Astrocyte (in vitro differentiated cells and primary cell): Measurements from ENCODE around the gene KRTCAP2.
"Not testable (repeated sequence)": the region's sequence is repeated elsewhere in the genome, so short reads cannot be mapped to it uniquely, and the experiment has no call there.

Source experiments
- EZH2 ChIP-seq: IDR thresholded peaks from 2 replicates; pipeline ENCODE4 v1.6.1; 2012; ENCODE audit warnings: mild to moderate bottlenecking, low read length, inconsistent platforms; ENCODE audit not compliant: insufficient read depth
- TF ChIP-seq, protein P1 (sequence below): IDR thresholded peaks from 2 replicates; pipeline ENCODE4 v1.5.1; 2011; ENCODE audit warnings: low read depth, mild to moderate bottlenecking, inconsistent platforms, low read length, moderate library complexity; ENCODE audit not compliant: insufficient read depth

DNA sequence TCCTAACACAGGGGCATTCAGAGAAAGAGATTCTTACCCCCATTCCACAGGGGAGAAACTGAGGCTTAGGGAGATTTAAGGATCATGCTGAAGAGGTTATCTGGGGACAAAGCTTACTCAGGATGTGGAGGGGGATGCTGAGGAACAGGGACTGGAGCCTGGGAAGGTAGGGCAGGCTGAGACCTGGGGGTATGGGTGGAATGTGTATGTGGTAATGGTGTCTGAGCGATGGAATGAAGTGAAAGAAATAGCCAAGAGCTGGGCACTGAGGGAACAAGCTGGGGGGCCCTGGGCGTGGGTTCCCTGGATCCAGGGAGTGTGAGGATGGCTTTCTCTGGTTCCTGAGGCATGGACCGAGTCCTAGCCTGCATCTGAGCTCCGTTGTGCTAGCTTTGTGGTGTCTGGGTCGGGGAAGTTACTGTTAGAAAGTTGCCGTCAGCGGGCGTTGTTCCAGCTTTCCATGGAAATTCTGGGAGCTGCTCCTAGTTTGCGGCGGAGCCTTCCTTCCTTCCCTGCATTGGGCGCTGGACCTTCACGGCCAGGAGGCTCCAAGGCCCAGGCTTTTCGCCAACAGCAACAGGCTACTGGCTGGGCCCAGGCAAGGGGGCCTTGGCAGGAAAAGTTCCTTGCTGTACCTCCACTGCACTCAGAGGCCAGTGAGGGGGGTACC lies 38.4 kb upstream of the KRTCAP2 start:
- TF ChIP-seq, protein P1, sequence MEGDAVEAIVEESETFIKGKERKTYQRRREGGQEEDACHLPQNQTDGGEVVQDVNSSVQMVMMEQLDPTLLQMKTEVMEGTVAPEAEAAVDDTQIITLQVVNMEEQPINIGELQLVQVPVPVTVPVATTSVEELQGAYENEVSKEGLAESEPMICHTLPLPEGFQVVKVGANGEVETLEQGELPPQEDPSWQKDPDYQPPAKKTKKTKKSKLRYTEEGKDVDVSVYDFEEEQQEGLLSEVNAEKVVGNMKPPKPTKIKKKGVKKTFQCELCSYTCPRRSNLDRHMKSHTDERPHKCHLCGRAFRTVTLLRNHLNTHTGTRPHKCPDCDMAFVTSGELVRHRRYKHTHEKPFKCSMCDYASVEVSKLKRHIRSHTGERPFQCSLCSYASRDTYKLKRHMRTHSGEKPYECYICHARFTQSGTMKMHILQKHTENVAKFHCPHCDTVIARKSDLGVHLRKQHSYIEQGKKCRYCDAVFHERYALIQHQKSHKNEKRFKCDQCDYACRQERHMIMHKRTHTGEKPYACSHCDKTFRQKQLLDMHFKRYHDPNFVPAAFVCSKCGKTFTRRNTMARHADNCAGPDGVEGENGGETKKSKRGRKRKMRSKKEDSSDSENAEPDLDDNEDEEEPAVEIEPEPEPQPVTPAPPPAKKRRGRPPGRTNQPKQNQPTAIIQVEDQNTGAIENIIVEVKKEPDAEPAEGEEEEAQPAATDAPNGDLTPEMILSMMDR: not testable (repeated sequence)
- TF ChIP-seq EZH2: not testable (repeated sequence)
